ENCODE data around the gene FOXP1.

Gene FOXP1

DNA sequence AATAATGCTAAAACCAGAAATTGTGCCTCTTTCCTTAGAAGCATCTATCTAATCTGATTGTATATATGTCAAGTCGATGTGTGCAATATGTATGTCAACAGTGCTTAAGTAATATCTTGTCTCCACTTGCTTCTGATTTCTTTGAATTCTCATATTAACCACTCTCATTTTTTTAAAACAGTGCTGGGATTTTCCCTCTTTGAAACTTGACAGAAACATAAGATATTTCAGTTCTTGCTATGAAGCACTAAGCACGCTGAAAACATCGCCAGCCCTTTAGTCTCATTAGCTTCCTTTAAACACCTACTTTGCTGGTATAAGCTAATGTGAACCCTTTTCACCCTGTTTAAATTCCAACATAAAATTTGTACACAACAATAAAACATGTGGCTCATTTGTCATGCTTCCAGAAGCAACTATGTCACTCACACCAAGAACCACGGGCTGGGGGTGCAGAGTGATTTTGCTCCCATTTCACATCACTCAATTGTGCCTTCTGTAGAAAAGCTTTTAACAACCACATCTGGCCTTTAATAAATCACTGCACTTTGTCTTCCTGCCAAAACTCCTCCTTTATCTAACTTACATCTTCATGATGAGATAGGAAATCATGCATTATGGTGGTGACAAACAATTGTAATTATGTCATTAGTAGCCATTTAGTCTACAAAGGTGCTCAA lies 185.2 kb downstream of the FOXP1 start:
- no peak for DNase-seq (ENCODE audit: low spot score)

DNA sequence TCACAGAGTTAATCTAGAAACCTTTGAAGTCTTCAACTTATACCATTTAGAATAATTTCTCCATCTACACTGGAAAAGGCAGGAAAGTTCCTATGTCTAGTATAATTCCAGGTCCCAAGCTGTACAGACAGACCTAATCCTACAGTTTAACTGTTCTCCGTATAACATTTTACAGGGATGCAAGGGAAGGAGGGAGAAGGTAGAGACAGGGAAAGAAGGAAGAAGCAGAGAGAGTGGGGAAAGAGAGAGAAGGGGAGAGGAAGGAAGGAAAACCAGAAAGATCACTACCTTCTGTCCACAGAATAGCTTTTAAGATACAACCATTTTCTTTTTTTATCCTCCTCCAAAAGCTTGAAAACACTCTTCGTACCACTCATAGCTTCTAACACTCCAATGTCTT lies 185.8 kb downstream of the FOXP1 start:
- DNase-seq (ENCODE audit: low spot score): no peak

DNA sequence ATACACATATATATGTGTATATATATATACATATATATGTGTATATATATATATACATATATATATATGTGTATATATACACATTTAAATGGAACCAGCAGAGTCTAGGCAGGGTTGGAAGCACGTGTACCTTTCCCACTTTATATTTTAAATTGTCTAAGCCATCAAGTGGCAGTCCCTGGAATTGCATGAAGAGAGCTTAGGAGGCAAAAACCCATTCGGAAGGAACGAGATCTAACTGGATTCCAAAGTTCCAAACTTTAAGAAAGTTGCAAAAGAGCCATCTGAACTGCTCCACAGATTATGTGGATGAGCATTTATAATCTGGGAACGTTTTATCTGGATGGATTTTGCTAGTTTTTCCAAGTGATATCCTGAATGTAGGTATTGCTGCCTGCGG lies 186.5 kb downstream of the FOXP1 start:
- DNase-seq (ENCODE audit: low spot score): no peak

DNA sequence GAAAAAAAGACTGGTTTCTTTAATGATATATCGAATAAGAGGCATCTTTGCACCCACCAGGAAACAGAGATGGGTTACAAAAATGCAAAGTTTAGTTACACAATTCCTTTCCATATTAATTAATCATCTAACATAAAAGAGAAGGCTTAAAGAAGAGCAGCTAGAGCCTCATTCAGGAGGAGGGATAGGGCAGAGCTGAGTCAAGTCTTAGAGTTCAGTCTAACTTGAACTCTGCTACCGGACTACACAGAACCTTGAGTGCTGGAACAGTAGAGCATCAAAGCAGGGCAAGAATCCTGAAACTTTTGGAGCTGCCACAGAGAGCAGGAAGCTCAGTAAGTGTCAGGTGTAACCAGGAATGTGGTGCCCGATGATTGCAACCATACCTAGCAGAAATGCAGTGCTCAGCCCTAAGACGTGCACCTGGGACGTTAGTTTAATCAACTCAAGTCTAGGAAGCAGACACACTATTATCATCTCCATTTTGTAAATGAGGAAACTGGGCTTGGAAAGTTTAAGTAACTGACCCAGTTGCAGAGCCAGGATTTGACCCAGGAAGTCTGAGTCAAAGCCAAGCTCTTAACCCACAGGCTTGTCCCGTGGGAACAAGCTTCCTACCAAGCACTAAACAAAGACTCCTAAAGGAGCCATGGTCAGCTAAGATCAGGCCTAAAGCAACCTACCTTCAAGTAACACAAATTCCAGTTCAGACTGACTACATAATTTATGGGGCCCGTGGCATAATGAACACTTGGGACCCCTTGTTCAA lies 187.4 kb downstream of the FOXP1 start:
- DNase-seq (ENCODE audit: low spot score): no peak

DNA sequence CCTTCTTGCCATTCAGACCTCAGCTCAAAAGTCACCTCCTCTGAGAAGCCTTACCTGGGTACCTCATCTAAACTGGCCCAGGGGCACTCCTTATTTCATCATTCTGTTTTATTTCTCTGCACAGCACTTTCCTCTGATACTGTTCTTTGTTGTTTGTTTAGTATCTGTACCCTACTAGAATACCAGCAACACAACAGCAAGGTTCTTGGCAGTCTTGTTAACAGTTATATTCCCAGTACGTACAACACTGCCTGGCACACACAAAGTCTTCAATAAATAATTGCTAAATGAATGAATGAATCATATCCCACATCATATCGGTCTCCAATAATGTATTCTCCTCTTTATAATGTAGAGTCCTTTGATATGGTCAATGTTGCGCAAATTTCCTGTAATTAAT lies 188.1 kb downstream of the FOXP1 start:
- DNase-seq (ENCODE audit: low spot score): no peak

DNA sequence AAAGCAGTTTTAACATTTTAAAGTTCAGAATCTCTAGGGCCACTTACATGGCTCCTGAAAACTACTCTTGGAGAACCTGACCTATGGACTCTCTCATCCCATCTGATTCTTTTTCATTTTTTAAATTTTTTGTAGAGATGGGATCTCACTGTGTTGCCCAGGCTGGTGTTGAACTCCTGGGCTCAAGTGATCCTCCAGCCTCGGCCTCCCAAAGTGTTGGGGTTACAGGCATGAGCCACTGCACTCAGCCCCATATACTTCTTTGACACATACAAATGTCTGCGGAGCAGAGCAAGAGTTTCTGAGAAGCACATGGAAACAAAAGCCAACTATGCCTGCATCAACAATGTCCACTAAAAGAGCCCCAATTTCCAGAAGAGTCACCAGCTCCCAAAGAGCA lies 189.8 kb downstream of the FOXP1 start:
- DNase-seq (ENCODE audit: low spot score): no peak

DNA sequence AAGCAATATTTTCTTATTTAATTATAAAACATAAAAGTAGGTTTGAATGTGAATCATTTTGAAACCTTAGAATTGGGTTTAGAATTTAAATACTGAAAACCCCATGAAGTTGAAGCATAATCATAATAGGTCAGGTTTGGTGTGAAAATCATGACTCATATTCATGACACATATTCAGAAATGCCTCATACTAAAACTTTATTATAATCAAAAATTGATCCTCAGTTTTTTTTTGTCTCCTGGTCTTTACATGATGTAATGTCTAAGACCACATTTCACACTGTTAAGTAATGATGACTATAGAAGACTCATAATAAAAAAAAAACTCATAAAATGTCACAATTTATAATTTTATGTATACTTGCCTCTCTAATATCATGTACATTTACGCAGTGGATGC lies 190.4 kb downstream of the FOXP1 start:
- DNase-seq (ENCODE audit: low spot score): no peak

DNA sequence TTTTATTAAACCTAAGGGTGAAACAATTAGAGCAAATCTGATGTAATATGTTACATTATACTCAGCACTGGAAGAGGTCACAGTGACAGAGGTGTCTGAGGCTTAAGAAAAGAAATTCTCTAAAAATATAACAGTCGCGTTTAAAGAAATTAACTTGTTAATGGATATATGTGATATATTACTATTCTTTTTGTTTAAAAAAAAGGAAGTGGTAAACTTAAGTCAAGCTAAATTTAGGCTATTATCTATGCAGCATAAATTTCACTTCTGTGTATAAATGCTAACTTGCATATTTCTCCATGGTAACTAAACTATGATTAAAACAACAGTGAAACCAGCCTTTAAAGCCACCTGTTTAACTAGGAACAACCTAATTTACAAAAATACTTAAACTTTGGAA lies 191.3 kb downstream of the FOXP1 start:
- DNase-seq (ENCODE audit: low spot score): no peak

DNA sequence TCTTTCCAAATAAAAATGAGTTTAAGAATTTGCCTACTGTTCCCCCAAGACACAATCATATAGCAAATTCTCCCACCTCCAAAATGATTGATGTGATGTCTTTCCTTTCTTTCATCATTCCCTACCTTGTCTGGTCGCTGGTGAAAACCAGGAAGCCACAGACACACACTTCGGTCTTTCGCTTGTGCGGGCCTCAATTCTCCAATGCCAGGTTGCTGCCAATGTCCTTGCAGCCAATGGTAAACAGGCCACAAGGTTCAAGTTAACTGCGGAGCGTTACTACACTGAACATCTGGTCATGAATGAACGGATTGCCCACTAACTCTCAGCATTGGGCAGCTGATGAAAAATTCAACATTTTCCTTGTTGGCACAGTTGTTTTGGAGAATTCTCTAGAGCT lies 192.2 kb downstream of the FOXP1 start:
- DNase-seq (ENCODE audit: low spot score): no peak

DNA sequence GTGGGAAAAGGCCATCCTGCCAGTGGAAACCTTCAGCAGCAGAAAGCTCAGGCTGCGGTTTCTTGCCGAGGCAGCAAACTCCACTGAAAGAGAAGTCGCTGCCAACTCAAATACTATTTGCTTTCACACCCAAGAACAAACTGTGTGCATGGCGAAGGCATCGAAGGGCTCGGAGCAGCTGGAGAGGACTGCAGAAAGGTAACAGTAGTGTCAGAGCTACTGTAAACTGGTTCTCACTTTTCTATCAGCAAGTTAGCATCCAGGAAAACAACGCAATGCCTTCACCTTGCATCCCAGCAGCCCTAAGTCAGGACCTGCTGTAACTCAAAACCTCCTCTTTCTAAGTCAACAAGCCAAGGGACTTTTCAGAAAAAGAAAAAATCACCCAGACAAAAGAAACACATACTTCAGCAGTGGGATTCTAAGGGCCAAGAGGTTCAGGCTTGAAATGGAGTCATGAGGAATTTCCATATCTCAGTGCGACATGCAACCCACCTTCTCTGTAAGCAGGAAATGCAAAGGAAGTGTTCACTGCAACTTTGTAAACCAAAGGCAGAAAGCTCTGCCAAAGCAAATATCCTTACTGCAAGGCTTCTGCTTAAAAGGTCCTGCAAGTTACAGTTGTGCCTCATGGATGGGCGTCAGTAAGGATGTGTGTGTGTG lies 193.5 kb downstream of the FOXP1 start:
- DNase-seq (ENCODE audit: low spot score): peak; percentile 59

DNA sequence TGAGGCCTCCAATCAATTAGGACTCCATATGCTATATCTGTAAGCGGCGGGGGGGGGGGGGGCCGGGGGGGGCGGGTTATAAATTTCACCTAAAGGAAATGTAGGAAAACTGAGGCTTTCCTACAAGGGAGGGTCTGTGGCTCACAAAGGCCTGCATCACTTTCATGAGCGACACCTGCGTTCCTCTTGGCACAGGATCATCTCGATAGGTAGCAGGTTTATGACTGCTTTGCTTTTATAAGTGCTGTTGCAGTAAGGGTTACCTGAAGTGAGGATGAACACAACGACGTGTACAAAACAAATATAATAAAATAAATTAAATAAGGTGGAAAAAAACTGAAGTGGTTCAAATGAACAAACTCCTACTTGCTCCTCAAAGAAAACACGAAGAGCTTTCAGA lies 194.3 kb downstream of the FOXP1 start:
- no peak for DNase-seq (ENCODE audit: low spot score)

DNA sequence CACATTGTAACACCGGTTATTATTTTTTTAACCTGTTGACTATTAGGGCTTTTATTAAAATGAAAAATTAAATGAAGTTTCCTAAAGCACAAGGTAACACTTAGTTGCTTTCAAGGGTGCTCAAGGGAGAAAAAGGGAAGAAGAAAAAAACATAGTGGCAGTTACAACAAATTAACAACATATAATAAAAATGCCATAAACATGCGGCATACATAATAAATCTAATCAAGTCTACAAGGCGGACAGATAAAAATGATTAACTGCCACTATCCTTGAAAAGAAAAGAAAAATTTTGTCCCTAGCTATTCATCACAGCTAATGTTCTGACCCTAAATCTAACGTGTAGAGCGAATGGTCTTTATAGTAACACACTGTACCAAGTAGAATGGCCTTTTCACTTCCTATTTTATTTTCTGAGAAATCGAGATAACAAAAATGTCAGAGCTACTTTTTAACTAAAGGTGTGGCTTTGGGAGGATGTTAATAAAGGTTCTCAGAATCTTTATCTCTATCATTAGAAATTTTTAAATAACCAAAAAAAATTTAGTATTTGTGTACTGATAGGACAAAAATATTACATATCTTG lies 194.9 kb downstream of the FOXP1 start:
- DNase-seq (ENCODE audit: low spot score): no peak

DNA sequence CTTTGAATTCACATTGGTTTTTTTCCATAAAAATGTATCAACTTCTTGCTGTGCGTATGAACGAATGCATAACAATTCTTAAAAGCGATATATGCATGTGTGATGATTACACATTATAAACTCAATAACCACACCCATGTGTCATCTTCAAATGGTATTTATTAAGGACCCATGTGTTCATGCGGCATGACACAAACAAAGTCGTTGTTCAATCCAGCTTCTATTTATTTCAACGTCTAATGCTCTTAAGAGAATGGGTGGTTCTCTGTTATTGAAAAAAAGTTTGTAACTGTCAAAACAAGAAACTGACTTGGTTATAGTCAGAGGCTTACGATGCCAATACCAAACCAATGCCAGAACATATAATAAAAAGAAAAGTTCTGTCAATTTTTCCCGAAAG lies 195.9 kb downstream of the FOXP1 start:
- no peak for DNase-seq (ENCODE audit: low spot score)

DNA sequence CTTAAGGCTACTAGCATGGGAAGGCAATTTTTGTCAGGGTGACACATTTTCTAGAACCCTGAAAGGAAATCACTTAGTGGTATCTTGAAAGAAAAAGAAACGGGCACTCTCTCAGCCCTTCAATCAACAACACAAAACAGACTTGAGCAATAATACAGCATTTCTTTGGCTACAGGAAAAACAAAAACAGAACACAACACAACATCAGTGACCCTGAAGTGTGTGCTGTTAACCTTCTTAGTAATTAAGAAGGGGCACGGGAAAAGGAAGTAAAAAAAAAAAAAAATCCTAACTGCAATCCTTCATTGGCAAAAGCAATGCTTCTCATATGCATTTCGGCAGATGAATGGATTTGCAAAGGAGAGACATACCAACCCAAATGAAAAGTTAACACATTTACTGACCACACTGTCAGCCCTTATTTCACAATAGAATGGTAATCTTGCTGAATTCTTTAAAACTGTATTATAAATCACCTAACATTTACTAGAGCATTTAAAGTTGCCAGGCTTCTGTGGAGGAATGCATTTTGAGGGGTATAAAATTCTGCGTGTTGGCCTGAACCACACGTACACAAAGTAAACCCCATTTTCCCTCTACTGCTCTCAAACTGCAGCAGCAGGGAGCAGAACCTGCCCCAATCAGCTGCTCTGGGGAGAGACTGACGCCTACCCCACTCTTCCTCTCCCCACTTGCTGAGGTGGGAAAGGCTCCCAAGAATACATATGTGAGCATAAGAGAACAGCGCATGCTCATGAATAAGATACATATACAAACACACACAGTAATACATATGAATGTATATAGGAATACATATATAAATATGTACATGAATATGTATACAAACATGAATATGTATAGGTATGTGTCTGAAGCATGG lies 198.5 kb downstream of the FOXP1 start:
- DNase-seq (ENCODE audit: low spot score): no peak

DNA sequence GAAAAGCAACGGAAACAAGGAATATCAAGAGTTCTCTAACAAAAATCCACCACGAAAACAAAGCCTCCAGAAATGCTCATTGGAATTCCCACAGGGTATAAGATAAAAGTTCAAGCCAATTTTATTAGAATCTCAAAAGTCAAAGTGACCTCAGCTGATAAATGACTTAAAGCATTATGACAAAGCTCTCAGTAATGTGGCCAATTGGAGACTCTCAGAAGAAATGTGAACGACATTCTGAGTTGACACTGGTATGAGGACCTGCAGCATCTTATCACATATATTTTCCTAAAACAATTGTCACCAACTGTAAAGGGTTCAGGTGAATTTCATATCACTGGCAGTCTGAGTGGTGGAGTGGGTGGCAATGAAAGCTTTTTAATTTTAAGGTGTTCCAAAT lies 199.1 kb downstream of the FOXP1 start:
- no peak for DNase-seq (ENCODE audit: low spot score)

DNA sequence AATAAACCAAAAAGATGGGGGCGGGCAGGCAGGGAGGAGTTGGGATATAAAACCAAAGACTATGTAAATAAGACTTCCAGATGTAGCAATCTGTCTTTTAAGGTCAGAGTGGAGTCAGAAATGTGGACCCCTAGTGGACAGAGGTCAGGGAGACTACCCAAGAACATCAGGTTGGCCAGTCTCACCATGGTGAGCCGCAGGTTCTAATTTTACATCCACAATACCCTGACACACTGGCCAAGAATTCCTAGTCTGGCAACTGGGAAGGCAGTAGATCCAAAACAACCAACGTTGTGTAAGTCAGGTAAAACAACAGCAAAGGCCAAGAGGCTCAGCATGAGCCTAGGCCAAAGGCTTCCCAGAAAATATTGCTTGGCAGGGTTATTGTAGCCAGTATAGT lies 203.4 kb downstream of the FOXP1 start:
- DNase-seq (ENCODE audit: low spot score): no peak

DNA sequence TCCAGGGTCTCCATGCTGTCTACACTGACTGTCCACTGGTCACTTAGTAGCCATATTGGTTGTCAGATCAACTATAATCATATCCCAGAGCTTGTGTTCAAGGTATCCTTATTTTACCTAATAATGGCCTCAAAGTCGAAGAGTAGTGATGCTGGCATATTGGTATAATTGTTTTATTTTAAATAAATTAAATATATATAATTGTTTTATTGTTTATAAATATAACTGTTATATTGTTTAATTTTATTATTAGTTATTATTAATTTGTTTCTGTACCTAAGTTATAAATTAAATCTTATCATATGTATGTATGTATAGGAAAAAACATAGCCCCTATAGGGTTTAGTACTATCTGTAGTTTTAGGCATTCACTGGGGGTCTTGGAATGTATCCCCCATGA lies 205.0 kb downstream of the FOXP1 start:
- DNase-seq (ENCODE audit: low spot score): no peak

DNA sequence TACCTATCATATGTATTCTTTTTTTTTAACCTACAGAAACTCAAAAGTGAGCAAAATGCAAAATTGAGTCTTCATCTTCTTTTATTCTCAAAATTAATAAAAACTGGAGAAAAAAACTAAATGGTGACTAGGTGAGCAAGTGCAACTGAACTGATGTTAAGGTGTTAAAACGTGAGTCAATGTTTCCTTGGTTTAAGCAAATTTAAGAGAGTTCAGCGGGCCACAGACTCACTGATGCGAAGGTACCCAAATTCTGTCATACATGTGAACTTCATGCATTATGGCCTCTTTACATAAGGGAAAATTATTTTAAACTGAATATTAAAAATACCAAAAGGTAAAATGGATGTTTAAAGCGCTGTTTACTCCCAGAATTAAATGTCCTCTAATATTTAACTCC lies 206.6 kb downstream of the FOXP1 start:
- no peak for DNase-seq (ENCODE audit: low spot score)

DNA sequence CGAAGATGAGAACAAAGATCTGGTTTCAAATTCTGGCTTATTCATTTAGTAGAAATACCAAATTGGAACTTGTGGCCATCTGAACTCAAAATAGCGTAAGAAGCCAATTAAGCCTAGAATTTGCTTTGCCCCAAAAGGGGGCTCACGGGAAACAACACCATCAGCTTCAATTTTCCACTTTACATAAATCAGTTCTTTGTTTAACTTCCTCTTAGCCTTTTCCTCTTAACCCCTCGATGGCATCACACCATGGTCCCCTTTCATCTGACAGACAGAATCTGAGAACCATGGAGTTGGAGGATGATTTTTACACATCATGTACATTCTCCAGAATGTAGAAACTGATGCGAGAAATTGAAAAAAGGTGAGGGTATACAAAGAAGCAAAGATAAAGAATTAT lies 207.0 kb downstream of the FOXP1 start:
- DNase-seq (ENCODE audit: low spot score): no peak

DNA sequence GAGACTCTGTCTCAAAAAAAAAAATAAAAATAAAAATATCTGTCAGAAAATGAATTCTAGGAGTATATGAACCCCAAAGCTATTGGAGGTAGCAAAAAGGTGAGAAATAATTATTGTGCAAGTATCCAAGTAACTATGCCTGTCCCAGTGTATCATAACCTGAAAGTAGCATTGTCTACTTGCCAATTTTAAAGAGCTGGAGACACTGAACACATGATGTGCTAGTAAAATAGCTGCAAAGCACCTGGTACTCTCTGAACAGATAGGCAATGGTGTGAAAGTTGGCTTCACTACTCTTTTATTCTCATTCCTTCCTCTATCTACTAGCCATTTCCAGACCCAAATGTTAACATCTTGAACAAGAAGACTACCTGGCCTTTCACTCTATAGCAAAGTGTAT lies 208.9 kb downstream of the FOXP1 start:
- DNase-seq (ENCODE audit: low spot score): no peak

DNA sequence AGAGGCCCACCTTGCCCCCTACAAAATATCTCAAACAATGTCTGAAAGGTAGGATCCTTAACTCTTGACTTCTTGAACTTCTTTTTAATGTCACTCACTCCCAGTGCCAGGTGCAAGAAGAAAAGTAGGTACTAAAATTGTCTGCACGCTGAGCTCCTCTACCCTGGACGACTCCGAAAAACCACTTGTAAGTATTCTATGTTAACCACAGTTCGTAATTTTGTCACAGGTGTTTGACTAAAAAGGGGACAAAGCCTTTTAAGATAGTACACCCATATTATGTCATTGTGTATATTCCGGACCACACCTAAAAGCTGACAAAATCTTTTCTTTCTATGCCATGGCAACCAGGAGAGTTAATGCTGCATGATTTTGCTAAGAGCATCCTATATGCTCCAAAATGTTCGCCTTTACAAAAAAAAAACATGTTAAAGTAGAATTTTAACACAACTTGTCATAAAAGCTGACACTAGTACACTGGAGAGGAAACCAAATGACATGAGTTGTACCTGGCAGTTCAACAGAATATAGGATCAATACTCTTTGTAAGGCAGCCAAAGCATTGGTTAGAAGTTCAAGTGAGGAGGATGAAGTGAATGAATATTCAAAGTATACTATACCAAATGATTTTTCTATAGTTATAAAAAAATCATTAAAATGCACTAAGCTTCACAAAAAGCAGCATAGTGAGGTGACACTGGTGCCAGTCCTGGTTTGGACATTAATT lies 210.5 kb downstream of the FOXP1 start:
- DNase-seq (ENCODE audit: low spot score): no peak
